ENCODE results near the gene RIPK4. TPM values are rescaled to one million over a fixed set of nuclear protein-coding genes. Genes with fewer than 3 reads are reported as not detected.
A peak's percentile ranks its signal among the peaks of the same experiment; 100 is the strongest.

RIPK4 gene
- total RNA-seq, 1 donor from 2014 or later: 34.0 TPM

- H3K4me3 ChIP-seq (ENCODE audit: low read depth, low read length): peak overlapping the region; percentile 93
- TF ChIP-seq CTCF (IDR thresholded peaks at IDR 0.05; ENCODE audit: insufficient read depth, low read length, severe bottlenecking): no peak
- H3K36me3 ChIP-seq (ENCODE audit: control insufficient read depth, insufficient read depth, low read length): peaks cover 1% of the 10 kb centered on the region
- no peaks in the 10 kb centered on the region for H3K27me3 ChIP-seq (ENCODE audit: control insufficient read depth, insufficient read depth, low read length)
- peak; percentile 40 for FAIRE-seq
- peak; percentile 45 for DNase-seq (ENCODE audit: low read depth)
These were observed 969 bp upstream of the RIPK4 start for GRCh38 chr21:41767606-41768436.

- no peak for DNase-seq (ENCODE audit: low read depth)
- TF ChIP-seq CTCF (IDR thresholded peaks at IDR 0.05; ENCODE audit: insufficient read depth, low read length, severe bottlenecking): no peak
- H3K36me3 ChIP-seq (ENCODE audit: control insufficient read depth, insufficient read depth, low read length): peaks cover 3% of the 10 kb centered on the region
- no peak for FAIRE-seq
- H3K27me3 ChIP-seq (ENCODE audit: control insufficient read depth, insufficient read depth, low read length): no peaks in the 10 kb centered on the region
- peak overlapping the region; percentile 93 for H3K4me3 ChIP-seq (ENCODE audit: low read depth, low read length)
These were observed 624 bp downstream of the RIPK4 start for GRCh38 chr21:41765973-41766882.

- no peaks in the 10 kb centered on the region for H3K27me3 ChIP-seq (ENCODE audit: control insufficient read depth, insufficient read depth, low read length)
- DNase-seq (ENCODE audit: low read depth) (no peak), FAIRE-seq (peak; percentile 36)
- H3K36me3 ChIP-seq (ENCODE audit: control insufficient read depth, insufficient read depth, low read length): peaks cover 3% of the 10 kb centered on the region
- H3K4me3 ChIP-seq (ENCODE audit: low read depth, low read length): peak overlapping the region; percentile 93
- no peak for TF ChIP-seq CTCF (IDR thresholded peaks at IDR 0.05; ENCODE audit: insufficient read depth, low read length, severe bottlenecking)
These were observed 1.4 kb downstream of the RIPK4 start for GRCh38 chr21:41765420-41765821.

GRCh38 chr21:41764558-41765419 is 2.1 kb downstream of the RIPK4 start:
- peak; percentile 58 for DNase-seq (ENCODE audit: low read depth)
- Histone ChIP-seq H3K4me3 (ENCODE audit: low read depth, low read length) (peak overlapping the region; percentile 93), H3K36me3 (ENCODE audit: control insufficient read depth, insufficient read depth, low read length) (peaks cover 4% of the 10 kb centered on the region), H3K27me3 (ENCODE audit: control insufficient read depth, insufficient read depth, low read length) (no peaks in the 10 kb centered on the region)
- no peak for FAIRE-seq
- no peak for TF ChIP-seq CTCF (IDR thresholded peaks at IDR 0.05; ENCODE audit: insufficient read depth, low read length, severe bottlenecking)

GRCh38 chr21:41763996-41764395 is 2.9 kb downstream of the RIPK4 start:
- H3K36me3 ChIP-seq (ENCODE audit: control insufficient read depth, insufficient read depth, low read length): peaks cover 4% of the 10 kb centered on the region
- TF ChIP-seq CTCF (IDR thresholded peaks at IDR 0.05; ENCODE audit: insufficient read depth, low read length, severe bottlenecking): no peak
- FAIRE-seq: no peak

More at GRCh38 chr21:41763996-41764395, 2.9 kb downstream of the RIPK4 start:
- no peaks in the 10 kb centered on the region for H3K27me3 ChIP-seq (ENCODE audit: control insufficient read depth, insufficient read depth, low read length)
- DNase-seq (ENCODE audit: low read depth): no peak
- H3K4me3 ChIP-seq (ENCODE audit: low read depth, low read length): peak overlapping the region; percentile 23
